ENCODE measurements around the gene HSPB9. TPM values are rescaled to one million over a fixed set of nuclear protein-coding genes. Genes with fewer than 3 reads are reported as not detected.

HSPB9 gene
- total and polyA plus RNA-seq, 4 donors, result 0.03 to 0.20 (median 0.18) TPM; not detected in 1

- WGBS, 2 donors, result 93 to 95% methylated on average over 18 of the region's 18 CpGs
- H3K9ac ChIP-seq (ENCODE audit: insufficient read depth in 1 of 2, low read length in 2 of 2), result no peak overlapping the region
- H3K27ac ChIP-seq (ENCODE audit: low read depth in 1 of 2, low read length in 1 of 2), result no peak overlapping the region
These were observed 3.3 kb upstream of the HSPB9 start for GRCh38 chr17:42119301-42119700.

GRCh38 chr17:42120161-42120769 is 2.3 kb upstream of the HSPB9 start:
- H3K27me3 ChIP-seq (ENCODE audit: control insufficient read depth in 3 of 3, insufficient read depth in 3 of 3, low read length in 2 of 3), result no peaks in the 10 kb centered on the region
- ATAC-seq (ENCODE audit: insufficient read depth, low FRiP score), result no peak
- H3K9ac ChIP-seq (ENCODE audit: insufficient read depth in 1 of 2, low read length in 2 of 2), result no peak overlapping the region
- no peak overlapping the region for H3K27ac ChIP-seq (ENCODE audit: low read depth in 1 of 2, low read length in 1 of 2)
- H3K4me1 ChIP-seq (ENCODE audit: control insufficient read depth in 5 of 5, insufficient read depth in 5 of 5, low read length in 5 of 5), result peaks cover 0 to 11% (median 5%) of the 10 kb centered on the region in 5 donors
- H3K9me3 ChIP-seq (ENCODE audit: control insufficient read depth in 4 of 4, insufficient read depth in 3 of 4, low read length in 3 of 4), result no peaks in the 10 kb centered on the region
- H3K36me3 ChIP-seq (ENCODE audit: control insufficient read depth in 4 of 4, insufficient read depth in 4 of 4, low read length in 4 of 4), result peaks cover 0 to 22% (median 14%) of the 10 kb centered on the region in 4 donors
- TF ChIP-seq, protein P1, sequence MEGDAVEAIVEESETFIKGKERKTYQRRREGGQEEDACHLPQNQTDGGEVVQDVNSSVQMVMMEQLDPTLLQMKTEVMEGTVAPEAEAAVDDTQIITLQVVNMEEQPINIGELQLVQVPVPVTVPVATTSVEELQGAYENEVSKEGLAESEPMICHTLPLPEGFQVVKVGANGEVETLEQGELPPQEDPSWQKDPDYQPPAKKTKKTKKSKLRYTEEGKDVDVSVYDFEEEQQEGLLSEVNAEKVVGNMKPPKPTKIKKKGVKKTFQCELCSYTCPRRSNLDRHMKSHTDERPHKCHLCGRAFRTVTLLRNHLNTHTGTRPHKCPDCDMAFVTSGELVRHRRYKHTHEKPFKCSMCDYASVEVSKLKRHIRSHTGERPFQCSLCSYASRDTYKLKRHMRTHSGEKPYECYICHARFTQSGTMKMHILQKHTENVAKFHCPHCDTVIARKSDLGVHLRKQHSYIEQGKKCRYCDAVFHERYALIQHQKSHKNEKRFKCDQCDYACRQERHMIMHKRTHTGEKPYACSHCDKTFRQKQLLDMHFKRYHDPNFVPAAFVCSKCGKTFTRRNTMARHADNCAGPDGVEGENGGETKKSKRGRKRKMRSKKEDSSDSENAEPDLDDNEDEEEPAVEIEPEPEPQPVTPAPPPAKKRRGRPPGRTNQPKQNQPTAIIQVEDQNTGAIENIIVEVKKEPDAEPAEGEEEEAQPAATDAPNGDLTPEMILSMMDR (IDR thresholded peaks at IDR 0.05; ENCODE audit: control extremely low read depth, extremely low read depth), result no peak
- WGBS, 2 donors, result 52 to 64% methylated on average over 7 of the region's 7 CpGs
- H3K4me3 ChIP-seq, result no peak overlapping the region
- no peak for DNase-seq

More at GRCh38 chr17:42119301-42119700, 3.3 kb upstream of the HSPB9 start:
- Histone ChIP-seq H3K36me3 (ENCODE audit: control insufficient read depth in 4 of 4, insufficient read depth in 4 of 4, low read length in 4 of 4) (peaks cover 0 to 22% (median 12%) of the 10 kb centered on the region in 4 donors), H3K9me3 (ENCODE audit: control insufficient read depth in 4 of 4, insufficient read depth in 3 of 4, low read length in 3 of 4) (no peaks in the 10 kb centered on the region), H3K4me1 (ENCODE audit: control insufficient read depth in 5 of 5, insufficient read depth in 5 of 5, low read length in 5 of 5) (peaks cover 0 to 11% (median 5%) of the 10 kb centered on the region in 5 donors), H3K27me3 (ENCODE audit: control insufficient read depth in 3 of 3, insufficient read depth in 3 of 3, low read length in 2 of 3) (no peaks in the 10 kb centered on the region), H3K4me3 (no peak overlapping the region)
- TF ChIP-seq, protein P1 (IDR thresholded peaks at IDR 0.05; ENCODE audit: control extremely low read depth, extremely low read depth), result no peak
- DNase-seq, result no peak
- no peak for ATAC-seq (ENCODE audit: insufficient read depth, low FRiP score)

- ATAC-seq (ENCODE audit: insufficient read depth, low FRiP score) (peak; percentile 91), DNase-seq (peak; percentile 82 to 89 (median 87))
- Histone ChIP-seq H3K9ac (ENCODE audit: insufficient read depth in 1 of 2, low read length in 2 of 2) (no peak within 1 kb of the TSS), H3K4me3 (peak within 1 kb of the TSS; percentile 27), H3K27me3 (ENCODE audit: control insufficient read depth in 3 of 3, insufficient read depth in 3 of 3, low read length in 2 of 3) (no peaks in the 10 kb centered on the region), H3K9me3 (ENCODE audit: control insufficient read depth in 4 of 4, insufficient read depth in 3 of 4, low read length in 3 of 4) (no peaks in the 10 kb centered on the region), H3K27ac (ENCODE audit: low read depth in 1 of 2, low read length in 1 of 2) (peak within 1 kb of the TSS in 1 of 2 donors; percentile 4), H3K36me3 (ENCODE audit: control insufficient read depth in 4 of 4, insufficient read depth in 4 of 4, low read length in 4 of 4) (peaks cover 6 to 21% (median 13%) of the 10 kb centered on the region in 4 donors), H3K4me1 (ENCODE audit: control insufficient read depth in 5 of 5, insufficient read depth in 5 of 5, low read length in 5 of 5) (peaks cover 0 to 11% (median 5%) of the 10 kb centered on the region in 5 donors)
- WGBS, 2 donors, result 7 to 8% methylated on average over 49 to 57 of the region's 57 CpGs
- TF ChIP-seq, protein P1 (IDR thresholded peaks at IDR 0.05; ENCODE audit: control extremely low read depth, extremely low read depth), result no peak
These were observed 1.5 kb upstream of the HSPB9 start, which contains the start of gene KAT2A for GRCh38 chr17:42120770-42121769. Gene KAT2A (minus strand): TSS chr17:42121367. CDS start chr17:42121304, 63 bp downstream.

All from lung (tissue), 12 donors.